Right ventricle myocardium superior (tissue), 1 donor: ENCODE results near the gene CYTH1. TPM values are rescaled to one million over a fixed set of nuclear protein-coding genes. Genes with fewer than 3 reads are reported as not detected.

Experiments
- ATAC-seq: fragments of 200-7000 bp; cut with Tn5 transposase; one replicate; pipeline ENCODE4 v1.9.1; 2020; ENCODE audit warnings: mild to moderate bottlenecking; ENCODE audit not compliant: poor library complexity
- DNase-seq: peaks from one replicate; pipeline ENCODE4 v3.0.0-alpha.2; 2020
- intact Hi-C: fragments of 100-400 bp; cut with DNase I; formaldehyde crosslinking; loops from one replicate; pipeline ENCODE4 v1.11.2; 2022
- total RNA-seq: library from RNA; stranded (reverse); fragmentation: NEBNext Ultra II Directional; extraction: Animal tissue kit (Norgen Biotek cat#: 25700); gene quantifications from one replicate; pipeline ENCODE4 v1.2.1, GENCODE V29; 2021
- donor health status: DM: no; HTN: yes; CAD: no; lungs with severe emphysema.

CYTH1 gene
- total RNA-seq, 1 donor from 2014 or later = 32.3 TPM

DNA sequence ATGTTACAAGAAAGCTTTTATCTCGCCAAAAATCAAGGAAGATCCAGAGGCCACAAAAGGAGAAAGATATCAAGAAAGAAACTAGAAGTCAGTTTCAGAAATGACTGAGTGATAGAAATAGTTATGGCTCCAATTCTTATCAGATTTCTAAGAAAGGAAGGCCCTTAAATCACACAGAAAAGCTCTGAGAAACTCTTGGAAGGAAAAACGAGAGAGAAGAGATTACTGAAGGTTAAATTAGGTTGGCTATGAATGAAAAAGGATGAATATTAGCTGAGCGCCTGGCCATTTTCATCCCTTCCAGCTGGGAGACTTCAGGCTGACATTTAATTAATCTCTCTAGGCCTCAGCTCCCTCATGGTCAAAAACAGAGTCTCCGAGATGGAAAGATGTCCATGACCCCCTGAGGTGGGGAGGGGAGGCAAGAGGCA lies 72.3 kb downstream of the CYTH1 start:
- intact Hi-C loops = loop anchor here (2.0 kb wide), 1 partner anchor 213 kb away; no protein-coding TSS in a partner anchor
- DNase-seq = no peak
- ATAC-seq = no peak

DNA sequence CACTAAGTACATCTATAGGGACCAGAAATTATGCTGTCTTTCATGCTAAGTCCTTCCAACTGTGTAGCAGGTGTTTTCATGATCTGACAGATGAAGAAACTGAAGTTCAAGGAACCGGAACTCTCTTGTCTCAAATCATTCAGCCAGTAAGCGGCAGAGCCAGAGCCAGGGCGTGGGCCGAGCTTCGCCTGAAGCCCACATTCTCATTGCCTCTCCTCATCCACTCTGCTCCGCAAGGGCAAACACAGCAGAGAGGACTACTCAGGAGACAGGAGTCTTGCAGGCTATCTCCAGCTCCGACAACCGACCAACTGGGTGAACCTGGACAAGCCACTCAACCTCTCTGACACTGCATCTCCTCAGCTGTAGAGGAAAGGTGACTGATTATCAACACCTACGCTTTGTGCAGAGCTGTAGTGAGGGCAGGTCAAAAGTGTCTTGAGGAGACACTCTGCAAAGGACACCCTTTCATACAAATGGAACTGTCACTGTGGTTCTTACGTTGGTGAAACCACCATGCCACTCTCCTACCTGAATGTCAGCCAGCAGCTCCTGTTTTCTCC lies 72.9 kb downstream of the CYTH1 start:
- ATAC-seq = no peak
- no peak for DNase-seq
- intact Hi-C loops = loop anchor here (2.0 kb wide), 1 partner anchor 212 kb away; no protein-coding TSS in a partner anchor

DNA sequence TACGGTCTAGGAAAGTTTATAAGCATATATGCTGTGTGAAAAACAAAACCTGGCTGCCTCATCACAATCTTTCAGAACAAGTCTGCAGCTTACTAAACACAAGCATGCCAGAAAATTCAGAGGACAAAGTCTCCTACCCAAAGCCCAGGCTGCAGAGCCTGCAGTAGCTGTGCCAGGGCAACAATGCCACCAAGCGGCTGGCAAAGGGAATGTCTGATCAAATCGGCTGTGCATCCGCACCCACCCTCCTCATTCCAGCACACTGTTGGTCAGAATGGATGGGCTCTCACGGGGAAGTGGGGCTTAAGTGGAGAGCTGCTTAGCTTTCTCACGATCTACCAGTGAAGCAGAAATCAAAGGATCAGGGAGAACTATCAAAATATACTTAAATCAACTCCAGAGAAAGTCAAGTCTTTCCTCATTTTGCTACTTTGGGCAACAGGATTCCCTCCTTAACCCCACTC lies 73.5 kb downstream of the CYTH1 start:
- ATAC-seq = peak; percentile 87
- peak; percentile 69 for DNase-seq
- intact Hi-C loops = loop anchor here (2.0 kb wide), 1 partner anchor 212 kb away; no protein-coding TSS in a partner anchor

DNA sequence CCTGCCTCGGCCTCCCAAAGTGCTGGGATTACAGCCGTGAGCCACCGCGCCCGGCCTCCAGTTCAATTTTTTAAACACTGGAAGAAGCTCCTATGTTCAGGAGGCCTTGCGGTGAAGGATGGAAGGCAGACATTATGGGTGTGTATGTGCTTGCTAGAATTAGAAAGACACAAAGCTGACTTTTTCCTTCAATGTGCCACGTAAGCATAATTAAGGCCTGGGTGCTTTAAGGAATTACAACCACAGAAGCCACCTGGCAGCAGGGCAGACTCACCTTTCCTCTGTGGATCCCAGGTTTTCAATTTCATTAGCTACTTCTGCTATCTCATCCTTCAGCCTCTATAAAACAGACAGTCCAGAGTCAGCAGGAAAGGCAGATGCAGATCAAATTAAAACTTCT lies 74.2 kb downstream of the CYTH1 start:
- DNase-seq (no peak), ATAC-seq (no peak)
- intact Hi-C loops = loop anchor here (2.0 kb wide), 1 partner anchor 211 kb away; no protein-coding TSS in a partner anchor

DNA sequence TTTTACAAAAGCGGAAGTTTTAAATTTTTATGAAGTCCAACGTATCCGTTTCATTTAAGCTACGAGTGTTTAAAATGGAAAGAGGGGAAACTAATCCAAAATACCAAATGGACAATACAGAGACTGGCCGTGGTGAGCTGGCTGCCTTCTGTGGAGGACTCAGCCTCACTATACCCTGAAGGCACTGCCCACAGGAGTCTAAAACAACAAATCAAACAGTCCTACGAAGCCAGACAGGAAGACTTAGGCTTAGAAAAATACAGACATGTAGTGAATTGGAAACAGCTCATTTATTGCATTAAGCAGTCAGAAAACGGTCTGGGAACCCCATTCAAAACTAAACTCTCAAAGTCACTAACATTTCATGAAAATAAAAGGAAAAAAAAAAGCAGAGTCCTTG lies 75.1 kb downstream of the CYTH1 start:
- intact Hi-C loops = no loop called here

DNA sequence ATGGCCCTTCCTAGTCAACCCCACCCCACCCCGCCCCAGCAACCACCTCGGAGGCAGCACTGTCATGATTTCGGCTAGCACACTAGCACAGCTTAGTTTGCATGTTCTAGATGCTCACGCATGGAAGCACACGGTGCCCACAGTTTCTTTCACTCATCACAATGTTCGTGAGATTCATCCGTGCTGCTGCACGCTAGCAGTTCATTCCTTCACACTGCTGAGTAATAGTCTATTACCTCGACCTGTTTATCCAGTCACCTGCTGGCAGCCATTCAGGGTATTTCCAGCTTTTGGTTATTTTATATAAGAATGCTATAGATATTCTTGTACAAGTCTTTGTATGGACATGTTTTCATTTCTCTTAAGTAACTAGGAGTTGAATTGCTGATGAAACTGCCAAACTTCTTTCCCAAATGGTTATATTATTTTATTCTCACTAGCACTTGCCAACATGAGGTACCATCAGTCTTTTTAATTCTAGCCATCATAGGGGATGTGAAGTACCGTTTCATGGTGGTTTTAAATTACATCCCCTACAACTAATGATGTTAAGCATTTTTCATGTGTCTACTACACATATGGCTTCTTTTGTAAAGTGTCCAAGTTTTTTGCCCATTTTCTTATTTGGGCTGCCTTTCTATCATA lies 75.7 kb downstream of the CYTH1 start:
- no peak for ATAC-seq
- DNase-seq = no peak
- intact Hi-C loops = no loop called here

More for the DNA sequence above, 75.1 kb downstream of the CYTH1 start:
- DNase-seq (no peak), ATAC-seq (no peak)

DNA sequence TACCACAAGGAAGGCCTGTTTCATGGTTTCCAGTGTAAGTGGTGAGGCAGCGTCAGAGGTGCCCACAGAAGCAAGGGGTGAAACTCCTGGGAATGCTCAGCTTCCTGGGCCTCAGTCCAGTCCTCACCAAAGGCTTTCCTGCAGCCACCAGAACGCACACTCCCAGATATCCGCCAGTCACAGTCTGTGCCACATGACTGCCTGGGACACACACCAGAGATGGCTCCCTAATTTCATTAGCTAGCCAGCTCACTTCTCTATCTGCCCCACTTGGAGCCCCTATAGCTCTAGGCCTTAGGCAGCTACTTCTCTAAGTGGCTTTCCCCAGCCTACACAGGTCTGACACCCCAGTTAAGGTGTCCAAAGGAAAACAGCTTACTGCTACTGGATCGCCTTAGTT lies 77.0 kb downstream of the CYTH1 start:
- ATAC-seq (peak; percentile 81), DNase-seq (peak; percentile 50)
- intact Hi-C loops = no loop called here

DNA sequence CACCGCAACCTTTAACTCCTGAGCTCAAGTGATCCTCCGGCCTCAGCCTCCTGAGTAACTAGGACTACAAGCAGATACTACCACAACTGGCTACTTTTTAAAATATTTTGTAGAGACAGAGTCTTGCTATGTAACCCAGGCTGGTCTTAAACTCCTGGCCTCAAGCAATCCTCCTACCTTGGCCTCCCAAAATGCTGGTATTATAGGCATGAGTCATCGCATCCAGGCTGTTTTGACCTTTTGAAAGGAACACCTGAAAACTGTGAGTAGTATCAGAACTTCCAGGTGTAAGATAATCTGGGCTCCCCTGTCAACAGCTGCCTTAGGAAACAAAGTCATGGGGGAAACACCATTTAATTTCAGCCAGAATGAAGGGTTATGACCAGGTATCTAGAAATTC lies 77.5 kb downstream of the CYTH1 start:
- ATAC-seq (no peak), DNase-seq (no peak)
- intact Hi-C loops = no loop called here

DNA sequence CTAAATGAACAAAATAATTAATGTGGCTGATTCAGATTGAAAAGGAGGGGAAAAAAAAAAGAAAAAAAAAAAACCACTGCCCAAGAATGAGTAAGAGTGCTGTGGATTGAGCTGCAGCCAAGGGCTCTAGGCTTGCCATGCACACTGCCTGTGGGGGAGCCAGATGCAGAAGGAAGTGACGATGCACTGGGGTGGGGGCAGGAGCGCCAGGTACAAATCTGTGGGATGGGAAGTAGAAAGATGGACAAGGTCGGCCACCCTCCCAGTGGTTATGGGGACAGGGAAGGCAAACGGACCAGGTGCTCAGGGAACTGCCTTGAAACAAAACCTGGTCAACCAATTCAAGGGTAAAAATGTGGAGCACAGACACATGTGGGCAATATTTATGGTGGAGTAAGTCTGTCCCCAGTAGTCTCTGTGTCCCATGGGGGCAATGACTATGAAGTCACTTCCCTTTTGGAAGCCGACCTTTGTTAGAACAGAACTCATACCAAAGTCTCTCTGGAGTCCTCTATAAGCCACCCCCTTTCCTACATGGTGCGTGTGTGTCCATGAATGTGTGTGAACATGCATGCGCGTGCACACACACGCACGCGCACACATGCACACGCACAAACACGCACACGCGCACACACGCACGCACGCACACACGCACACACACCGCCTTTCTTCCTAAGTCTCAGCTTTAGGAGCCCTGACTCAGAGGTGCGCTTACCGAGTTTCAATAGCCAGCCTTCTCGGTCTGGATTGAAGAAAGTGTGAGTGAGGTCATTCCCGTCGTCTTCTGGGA lies 84.3 kb downstream of the CYTH1 start:
- peak; percentile 18 for ATAC-seq
- no peak for DNase-seq
- intact Hi-C loops = no loop called here

DNA sequence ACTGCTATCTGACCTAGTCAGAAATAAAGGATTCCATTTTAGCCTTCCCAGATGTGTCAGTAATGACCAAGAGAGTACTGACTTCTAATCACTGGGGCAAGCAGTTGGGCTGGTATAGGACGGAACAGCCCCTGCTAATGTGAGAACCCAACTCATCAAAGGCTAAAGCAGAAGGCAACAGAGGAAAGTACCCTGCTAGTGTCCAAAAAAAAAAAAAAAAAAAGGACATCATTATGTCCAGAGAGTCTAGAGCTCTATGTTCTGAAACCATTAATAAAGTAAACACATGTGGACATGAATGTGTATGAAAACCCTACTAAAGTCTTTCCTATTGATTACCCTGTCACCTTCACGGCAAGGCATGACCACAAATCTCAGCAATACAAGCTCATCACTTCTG lies 85.0 kb downstream of the CYTH1 start:
- ATAC-seq (no peak), DNase-seq (no peak)
- intact Hi-C loops = no loop called here

DNA sequence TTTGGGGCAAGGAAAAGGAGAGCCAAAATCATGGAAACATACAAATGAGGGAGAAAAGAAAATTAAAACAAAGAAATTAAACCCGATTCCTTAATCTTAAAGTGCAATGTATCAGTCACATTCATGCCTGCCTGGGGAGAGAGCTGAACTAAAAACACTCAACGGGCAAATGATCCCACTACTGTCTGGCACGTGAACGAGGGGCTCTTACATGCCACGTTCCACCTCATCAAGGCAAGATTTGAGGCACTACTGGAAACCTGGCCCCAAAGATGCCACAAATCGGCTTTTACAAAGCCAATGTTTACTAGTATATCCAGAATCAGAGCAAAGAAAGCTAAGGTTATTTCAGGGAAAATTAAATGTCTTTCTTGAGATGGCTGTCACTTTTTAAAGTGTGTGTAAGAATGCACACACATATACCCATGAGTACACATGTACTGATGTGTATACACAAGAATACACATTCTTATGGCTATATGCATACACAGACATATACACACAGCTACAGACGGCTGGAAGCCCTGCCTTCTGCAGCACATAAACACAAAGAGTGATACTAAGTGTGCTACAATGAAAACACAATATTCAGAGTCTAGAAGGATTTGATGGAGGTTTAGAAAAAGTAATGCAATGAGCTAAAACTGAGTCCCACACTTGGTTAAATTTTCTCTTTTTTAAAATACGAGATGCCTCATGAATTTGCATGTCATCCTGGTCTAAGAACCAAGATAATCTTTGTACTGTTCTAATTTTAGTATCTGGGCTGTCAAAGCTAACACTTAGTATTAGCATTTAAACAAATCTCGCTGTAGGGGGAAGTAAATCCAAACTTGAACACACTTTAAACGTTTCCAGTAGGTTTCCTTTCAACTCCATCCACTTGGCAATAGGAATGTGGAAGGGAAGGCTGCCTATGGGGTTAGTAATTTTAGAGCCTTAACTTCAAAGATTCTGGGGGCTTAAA lies 85.8 kb downstream of the CYTH1 start:
- DNase-seq = no peak
- peak; percentile 53 for ATAC-seq

DNA sequence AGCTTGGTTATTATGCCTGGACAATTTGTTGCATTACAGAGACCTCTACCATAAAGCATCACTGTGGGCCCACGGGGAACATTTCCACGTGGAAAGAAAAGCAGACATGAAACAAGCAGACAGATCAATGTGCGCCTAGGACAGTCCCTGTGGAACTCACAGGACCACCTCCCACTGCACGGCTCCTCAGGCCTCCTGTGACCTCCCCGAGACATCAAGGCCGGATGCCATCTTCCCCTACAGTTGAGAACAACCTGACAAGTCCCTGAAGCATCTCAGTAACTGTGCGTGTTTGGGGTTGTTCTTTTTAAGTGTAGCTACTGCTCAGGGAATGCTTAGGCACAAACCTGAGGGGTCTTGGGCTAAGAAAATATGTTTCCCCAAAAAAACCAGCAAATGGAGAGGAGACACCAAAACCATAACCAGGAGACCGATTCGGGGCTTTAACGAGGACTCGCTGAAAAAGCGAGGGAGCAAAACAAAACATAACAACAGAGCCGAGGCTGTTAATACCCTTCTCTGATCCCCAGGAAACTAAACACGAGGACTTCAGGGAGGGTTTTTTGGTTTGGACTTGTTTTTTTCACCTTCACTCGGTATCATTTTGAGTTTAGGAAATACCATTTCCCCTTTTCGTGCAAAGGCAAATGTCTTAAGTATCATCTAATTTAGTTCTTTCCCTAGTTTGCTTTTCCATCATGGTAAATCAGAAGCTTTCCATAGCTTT lies 87.1 kb downstream of the CYTH1 start:
- ATAC-seq = no peak
- intact Hi-C loops = no loop called here
- no peak for DNase-seq

More for the DNA sequence above, 85.8 kb downstream of the CYTH1 start:
- intact Hi-C loops = no loop called here

DNA sequence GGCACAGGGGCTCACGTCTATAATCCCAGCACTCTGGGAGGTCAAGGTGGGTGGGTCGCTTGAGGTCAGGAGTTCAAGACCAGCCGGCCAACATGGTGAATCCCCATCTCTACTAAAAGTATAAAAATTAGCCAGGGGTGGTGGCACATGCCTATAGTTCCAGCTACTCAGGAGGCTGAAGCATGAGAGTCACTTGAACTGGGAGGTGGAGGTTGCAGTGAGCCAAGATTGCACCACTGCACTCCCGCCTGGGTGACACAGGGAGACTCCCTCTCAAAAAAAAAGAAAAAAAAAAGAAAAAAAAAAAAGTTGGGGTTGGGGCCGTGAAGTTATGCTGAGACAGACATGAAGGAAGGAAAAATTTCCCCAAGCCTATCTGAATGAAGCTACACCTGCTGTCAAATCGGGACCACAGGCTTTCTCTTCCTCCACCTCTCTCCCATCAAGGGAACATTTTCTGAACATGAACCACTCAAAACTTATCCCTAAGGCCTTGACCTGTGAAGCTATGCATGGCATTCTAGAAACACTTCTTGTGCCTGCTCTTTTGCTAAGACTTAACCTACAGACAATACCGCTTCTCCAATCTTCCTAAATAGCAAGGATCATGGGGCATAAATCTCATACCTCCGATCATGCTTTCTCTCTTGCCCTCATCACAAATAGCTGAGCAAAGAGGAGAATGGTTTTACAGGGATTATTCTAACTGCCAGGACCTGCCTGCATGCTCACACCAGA lies 88.6 kb downstream of the CYTH1 start:
- DNase-seq (no peak), ATAC-seq (no peak)
- intact Hi-C loops = no loop called here

DNA sequence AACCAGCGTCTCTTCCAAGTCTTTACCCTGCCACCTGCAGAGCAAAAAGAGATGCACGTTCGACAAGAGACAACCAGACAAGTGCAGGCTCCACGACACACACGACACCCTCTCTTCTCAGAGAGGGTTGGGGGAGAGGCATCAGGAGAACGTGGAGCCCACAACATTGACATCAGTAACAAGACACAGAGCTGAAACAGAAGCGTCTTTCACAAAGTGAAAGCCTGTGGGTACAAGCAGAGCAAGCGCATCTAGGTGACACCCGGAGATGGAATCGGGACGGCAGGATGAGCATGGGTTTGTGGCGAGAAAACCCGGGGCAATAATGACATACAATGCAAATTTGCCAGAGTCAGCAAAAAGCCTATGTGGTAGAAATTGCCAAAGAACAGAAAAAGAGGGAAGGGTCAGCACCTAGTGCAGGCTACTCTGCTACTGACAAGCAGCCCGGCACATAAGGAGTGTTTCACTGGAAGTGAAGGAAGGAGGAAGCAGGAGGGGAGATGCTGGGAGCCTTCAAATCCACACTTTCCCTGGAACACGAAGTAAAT lies 89.5 kb downstream of the CYTH1 start:
- ATAC-seq (no peak), DNase-seq (no peak)
- intact Hi-C loops = no loop called here

DNA sequence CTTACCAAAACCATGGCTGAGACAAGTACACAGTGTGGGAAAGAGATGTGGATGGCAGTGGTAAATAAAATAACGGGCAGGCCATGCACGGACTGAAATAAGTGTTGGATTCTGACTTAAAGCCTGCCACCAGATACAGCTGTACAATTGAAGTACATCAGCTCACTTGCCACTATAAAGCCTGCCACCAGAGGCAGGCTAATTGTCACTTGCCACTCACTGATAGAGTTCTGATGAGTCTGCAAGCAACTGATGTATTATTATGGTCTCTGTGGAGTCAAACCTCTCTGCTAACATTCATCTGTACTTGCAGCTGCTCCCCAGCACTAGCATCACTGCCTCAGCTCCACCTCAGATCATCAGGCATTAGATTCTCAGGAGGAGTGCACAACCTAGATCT lies 93.0 kb downstream of the CYTH1 start:
- DNase-seq = no peak

DNA sequence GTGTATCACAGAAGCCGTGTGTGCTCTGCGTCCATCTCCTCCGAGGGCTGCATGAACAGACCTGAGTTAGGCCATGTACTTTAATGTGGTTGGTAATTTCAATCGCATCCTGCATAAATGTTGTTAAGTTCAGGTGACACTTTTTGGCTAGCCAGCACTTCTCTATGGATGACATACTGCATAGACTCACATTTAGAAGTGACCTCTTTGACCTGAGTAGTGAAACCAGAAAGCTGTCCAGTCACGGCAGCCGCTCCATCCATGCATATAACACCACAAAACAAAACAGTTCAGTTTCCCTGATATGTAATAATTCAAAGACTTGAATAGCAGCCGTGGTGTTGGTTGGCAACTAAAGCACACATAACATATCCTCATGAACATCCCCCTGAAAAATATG lies 94.1 kb downstream of the CYTH1 start:
- intact Hi-C loops = no loop called here

More for the DNA sequence above, 93.0 kb downstream of the CYTH1 start:
- no peak for ATAC-seq
- intact Hi-C loops = no loop called here

DNA sequence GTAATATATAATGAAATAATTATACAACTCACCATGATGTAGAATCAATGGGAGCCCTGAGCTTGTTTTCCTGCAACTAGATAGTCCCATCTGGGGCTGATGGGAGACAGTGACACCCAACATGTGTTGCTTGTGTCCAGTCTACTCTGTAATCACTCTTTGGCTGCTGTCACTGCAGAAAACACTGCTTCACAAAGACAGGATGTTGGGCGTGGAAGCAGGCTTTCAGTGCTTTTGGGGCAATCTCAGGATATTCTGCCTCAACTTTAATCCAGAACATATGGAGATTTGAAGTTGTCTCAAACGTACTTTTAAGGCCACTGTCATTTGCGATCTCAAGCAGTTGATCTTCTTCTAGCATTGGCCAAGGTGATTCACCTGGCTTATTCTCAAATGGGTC lies 94.9 kb downstream of the CYTH1 start:
- DNase-seq (no peak), ATAC-seq (no peak)
- intact Hi-C loops = no loop called here

More for the DNA sequence above, 94.1 kb downstream of the CYTH1 start:
- DNase-seq (no peak), ATAC-seq (no peak)
